Activated T-cell treated with anti-CD3 and anti-CD28 coated beads for 48 hours (primary cell): ENCODE results near the gene OR7C2.

ENCODE experiments used
- DNase-seq: peaks from one replicate; pipeline ENCODE4 v3.0.0-alpha.2; 2020; ENCODE audit warnings: low read depth

OR7C2 gene

DNA sequence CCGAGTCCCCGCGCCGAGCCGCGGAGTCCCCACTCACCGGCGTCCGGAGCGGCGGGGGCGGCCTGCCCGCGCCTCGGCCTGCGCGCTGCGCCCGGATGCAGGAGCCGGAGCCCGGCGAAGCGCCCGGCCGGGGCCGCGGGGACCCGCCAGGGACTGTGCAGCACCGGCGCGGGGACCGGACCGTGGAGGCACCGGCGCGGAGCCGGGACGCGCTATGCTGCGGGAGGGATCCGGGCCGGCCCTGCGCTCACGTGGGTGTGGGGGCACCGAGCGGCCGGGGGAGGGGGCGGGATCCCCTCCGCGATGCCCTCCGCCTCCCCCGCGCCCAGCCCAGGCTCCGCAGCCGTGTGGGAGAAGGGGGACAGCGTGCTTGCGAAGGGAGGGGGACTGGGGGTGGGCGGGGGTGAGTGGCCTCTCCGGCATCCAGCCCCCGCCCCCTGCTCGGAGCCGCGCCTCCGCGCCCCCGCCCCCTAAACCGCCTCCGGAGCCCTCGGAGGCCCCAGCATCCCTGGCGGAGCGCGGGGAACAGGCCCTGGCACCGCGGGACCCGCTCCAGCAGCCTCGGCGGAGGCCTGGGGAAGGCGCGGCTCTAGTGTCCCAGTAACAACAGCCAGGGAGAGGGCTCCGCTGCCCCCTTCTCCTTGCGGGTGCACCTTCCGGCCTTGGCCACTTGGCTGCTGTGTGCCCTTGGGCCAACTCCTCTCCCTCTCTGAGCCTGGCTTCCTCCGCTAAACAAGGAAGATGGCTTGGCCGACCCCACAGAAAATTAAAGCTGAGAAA lies 38.4 kb downstream of the OR7C2 start, which contains the start of gene SLC1A6:
TSS of gene SLC1A6 (minus strand) at position 389 of the 780 bp plus-strand sequence. CDS start 6,954 bp downstream, outside the sequence.
- DNase-seq: no peak

DNA sequence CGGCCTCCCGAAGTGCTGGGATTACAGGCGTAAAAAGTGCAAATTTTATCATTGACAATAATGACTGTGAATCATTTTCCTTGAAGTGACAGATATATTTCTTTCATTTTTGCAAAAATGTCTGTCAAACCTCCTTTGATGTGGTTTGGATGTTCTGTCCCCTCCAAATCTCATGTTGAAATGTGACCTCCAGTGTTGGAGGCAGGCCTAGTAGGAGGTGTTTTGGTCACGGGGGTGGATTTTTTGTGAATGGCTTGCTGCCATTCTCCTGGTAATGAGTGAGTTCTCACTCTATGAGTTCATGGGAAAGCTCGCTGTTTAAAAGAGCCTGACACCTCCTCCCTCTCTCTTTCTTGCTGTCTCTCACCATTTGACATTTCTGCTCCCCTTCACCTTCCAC lies 43.8 kb downstream of the OR7C2 start:
- DNase-seq: no peak
